HepG2 (cell line): Measurements from ENCODE around the gene AKTIP. TPM values are rescaled to one million over a fixed set of nuclear protein-coding genes. Genes with fewer than 3 reads are reported as not detected.

Source experiments
- EZH2 ChIP-seq: conservative IDR thresholded peaks from 2 replicates; pipeline ENCODE4 v1.6.1; 2012; ENCODE audit warnings: mild to moderate bottlenecking, low read depth, low read length, moderate library complexity
- GATAD2A ChIP-seq: IDR thresholded peaks from 2 replicates; pipeline ENCODE4 v1.6.1; 2016
- GRHL1 ChIP-seq: sonication (generic); formaldehyde crosslinking; conservative IDR thresholded peaks from 2 replicates; pipeline ENCODE4 v1.8.0; 2022; ENCODE audit warnings: missing genetic modification reagents
- HIVEP1 ChIP-seq: sonication (generic); formaldehyde crosslinking; IDR thresholded peaks from 2 replicates; pipeline ENCODE4 v1.4.0; 2020; ENCODE audit warnings: mild to moderate bottlenecking, missing genetic modification reagents
- IKZF5 ChIP-seq: IDR thresholded peaks from 2 replicates; pipeline ENCODE4 v1.6.1; 2018; ENCODE audit warnings: missing genetic modification reagents, mild to moderate bottlenecking, missing compliant biosample characterization
- IRF2 ChIP-seq: IDR thresholded peaks from 2 replicates; pipeline ENCODE4 v1.6.1; 2018; ENCODE audit warnings: missing genetic modification reagents, missing compliant biosample characterization
- NPAS2 ChIP-seq: sonication (generic); formaldehyde crosslinking; IDR thresholded peaks from 2 replicates; pipeline ENCODE4 v1.8.0; 2022; ENCODE audit warnings: mild to moderate bottlenecking, missing genetic modification reagents, borderline replicate concordance
- PRDM10 ChIP-seq: sonication (generic); formaldehyde crosslinking; IDR thresholded peaks from 2 replicates; pipeline ENCODE4 v1.4.0; 2020; ENCODE audit warnings: low read depth, missing genetic modification reagents
- RAD51 ChIP-seq: fragments of 450-650 bp; IDR thresholded peaks from 2 replicates; pipeline ENCODE4 v1.6.1; 2016; ENCODE audit warnings: borderline replicate concordance
- ZNF24 ChIP-seq: fragments of 450-650 bp; IDR thresholded peaks from 2 replicates; pipeline ENCODE4 v1.6.1; 2017; ENCODE audit warnings: antibody characterized with exemption, mild to moderate bottlenecking
- ZNF761 ChIP-seq: sonication (generic); formaldehyde crosslinking; conservative IDR thresholded peaks from 2 replicates; pipeline ENCODE4 v1.4.0; 2020; ENCODE audit warnings: mild to moderate bottlenecking, missing genetic modification reagents
- ZNF775 ChIP-seq: sonication (generic); formaldehyde crosslinking; IDR thresholded peaks from 2 replicates; pipeline ENCODE4 v1.4.0; 2020; ENCODE audit warnings: missing genetic modification reagents, mild to moderate bottlenecking, moderate library complexity, borderline replicate concordance
- ZNF780A ChIP-seq: sonication (generic); formaldehyde crosslinking; IDR thresholded peaks from 2 replicates; pipeline ENCODE4 v1.8.0; 2022; ENCODE audit warnings: mild to moderate bottlenecking, missing genetic modification reagents, moderate library complexity
- ZNF891 ChIP-seq: sonication (generic); formaldehyde crosslinking; IDR thresholded peaks from 2 replicates; pipeline ENCODE4 v1.5.0; 2020; ENCODE audit warnings: mild to moderate bottlenecking, missing genetic modification reagents
- ZSCAN12 ChIP-seq: sonication (generic); formaldehyde crosslinking; IDR thresholded peaks from 2 replicates; pipeline ENCODE4 v1.9.0; 2021; ENCODE audit warnings: mild to moderate bottlenecking, missing genetic modification reagents
- polyA plus RNA-seq, 8 experiments: library from polyadenylated mRNA; depleted of rRNA in 3 of 8; stranded (reverse) in 7 of 8; unstranded in 1 of 8; fragments of >200 nt; fragmentation: Illumina TruSeq in 4 of 8; extraction: Trizol in 4 of 8; gene quantifications; 2 replicates each; pipeline versions ENCODE4 v1.2.1 to v1.2.3, GENCODE V29; 2011 to 2016; ENCODE audit warnings: low read depth in 4 of 8, missing spikeins in 1 of 8, mixed read lengths in 1 of 8; ENCODE audit not compliant: insufficient read depth in 1 of 8
- total RNA-seq, 5 experiments: library from RNA; depleted of rRNA; stranded (reverse); fragments of >200 nt; fragmentation: Illumina TruSeq; extraction: Trizol; gene quantifications; 2 replicates each; pipeline ENCODE4 v1.2.3, GENCODE V29; 2016; ENCODE audit warnings: low read depth in 1 of 5

Gene AKTIP
- total and polyA plus RNA-seq, 2 of the 13 experiments (the other 11 are each of a cell fraction or from before 2014, with no cell fraction given), result 28.8 to 49.0 TPM

GRCh38 chr16:53549970-53550690, 47.1 kb upstream of the AKTIP start (continued):
- TF ChIP-seq RAD51 (no peak), PRDM10 (CRISPR knock-in tag) (no peak), ZNF891 (CRISPR knock-in tag) (no peak), ZNF775 (CRISPR knock-in tag) (no peak), IKZF5 (CRISPR knock-in tag) (peak; percentile 51; the same call in 1 of the 2 replicates), ZNF780A (CRISPR knock-in tag) (no peak), ZSCAN12 (CRISPR knock-in tag) (no peak), NPAS2 (CRISPR knock-in tag) (no peak), ZNF24 (no peak), GRHL1 (no peak), ZNF761 (CRISPR knock-in tag) (no peak), GATAD2A (0 out of 2 replicates have a peak, but pooled peaks have one; percentile 52), IRF2 (CRISPR knock-in tag) (peak; percentile 52; the same call in 1 of the 2 replicates), EZH2 (no peak), HIVEP1 (CRISPR knock-in tag) (no peak)
